NT2/D1 (cell line): ENCODE measurements around the gene H19.

Experiments used
- DNase-seq: peaks from one replicate; pipeline ENCODE4 v3.0.0-alpha.2; 2011; ENCODE audit warnings: low read depth, low spot score
- H3K27me3 ChIP-seq: 2 replicates; pipeline ENCODE4 v1.6.0; 2011; ENCODE audit warnings: mild to moderate bottlenecking; ENCODE audit not compliant: insufficient read length, insufficient read depth
- H3K36me3 ChIP-seq: 2 replicates; pipeline ENCODE4 v1.6.1; 2011; ENCODE audit warnings: mild to moderate bottlenecking, low read length, mixed read lengths; ENCODE audit not compliant: insufficient read depth, insufficient read length
- H3K4me1 ChIP-seq: 2 replicates; pipeline ENCODE4 v1.5.1; 2011; ENCODE audit not compliant: insufficient read depth, insufficient read length
- H3K4me3 ChIP-seq: 2 replicates; pipeline ENCODE4 v1.5.1; 2011; ENCODE audit warnings: low read depth; ENCODE audit not compliant: insufficient read length
- H3K9ac ChIP-seq: 2 replicates; pipeline ENCODE4 v1.6.0; 2011; ENCODE audit warnings: low read depth; ENCODE audit not compliant: insufficient read length
- H3K9me3 ChIP-seq: 2 replicates; pipeline ENCODE4 v1.5.1; 2011; ENCODE audit warnings: mild to moderate bottlenecking, low read length; ENCODE audit not compliant: insufficient read depth
- SUZ12 ChIP-seq: IDR thresholded peaks from 2 replicates; pipeline ENCODE4 v1.6.1; 2011; ENCODE audit not compliant: insufficient read length, insufficient read depth; ENCODE audit errors: extremely low read depth
- YY1 ChIP-seq: IDR thresholded peaks from 2 replicates; pipeline ENCODE4 v1.6.1; 2011; ENCODE audit not compliant: insufficient read length, insufficient read depth
- ZNF274 ChIP-seq: IDR thresholded peaks from 2 replicates; pipeline ENCODE4 v1.6.1; 2011; ENCODE audit warnings: mild to moderate bottlenecking, low read depth, low read length

H19 gene

DNA sequence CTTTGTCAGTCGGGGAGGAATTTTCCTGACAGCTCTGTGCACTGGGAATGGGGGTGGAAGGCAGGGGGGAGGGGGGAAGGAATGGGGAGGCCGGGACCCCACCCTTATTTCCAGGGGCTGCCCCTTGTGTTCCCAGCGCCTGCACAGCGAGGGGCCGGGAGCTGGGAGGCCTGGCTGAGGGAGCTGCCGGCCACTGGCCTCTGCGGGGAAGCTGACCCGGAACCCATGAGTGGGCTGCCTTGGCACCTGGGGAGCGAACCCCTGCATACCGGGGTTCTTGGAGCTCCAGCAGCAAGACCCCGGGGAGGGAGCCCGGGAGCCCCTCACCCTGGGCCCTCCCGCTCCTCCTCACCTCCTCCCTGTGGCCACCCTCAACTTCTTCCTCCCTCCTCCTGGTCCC, 3.5 kb downstream of the H19 start:
- TF ChIP-seq YY1 (no peak), SUZ12 (no peak), ZNF274 (no peak)
- H3K4me3 ChIP-seq: no peak overlapping the region
- no peak overlapping the region for H3K9ac ChIP-seq
- H3K9me3 ChIP-seq: no peaks in the 10 kb centered on the region
- no peaks in the 10 kb centered on the region for H3K36me3 ChIP-seq
- no peaks in the 10 kb centered on the region for H3K27me3 ChIP-seq
- DNase-seq: no peak
- no peaks in the 10 kb centered on the region for H3K4me1 ChIP-seq

DNA sequence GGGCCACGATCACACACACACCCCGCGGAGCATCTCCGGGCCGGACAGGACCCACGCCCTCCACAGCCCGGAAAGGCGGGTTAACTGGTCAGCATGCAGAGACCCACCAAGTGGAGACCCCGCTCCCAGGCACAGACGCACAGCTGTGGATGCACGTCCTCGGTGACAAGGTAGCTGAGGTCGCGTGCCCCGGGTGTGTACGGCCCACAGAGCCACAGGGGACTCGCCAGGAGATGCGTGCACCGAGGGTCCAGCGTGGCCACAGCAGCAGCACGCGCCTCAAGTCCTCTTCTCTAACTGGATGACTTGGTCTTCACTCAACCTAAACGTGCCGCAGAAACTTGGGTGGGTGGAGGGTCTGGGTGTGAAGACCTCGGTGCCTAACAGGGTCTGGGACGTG, 5.5 kb downstream of the H19 start:
- H3K4me1 ChIP-seq: no peaks in the 10 kb centered on the region
- H3K4me3 ChIP-seq: no peak overlapping the region
- H3K27me3 ChIP-seq: no peaks in the 10 kb centered on the region
- H3K9ac ChIP-seq: no peak overlapping the region
- no peak for TF ChIP-seq SUZ12
- TF ChIP-seq YY1: no peak
- no peak for TF ChIP-seq ZNF274
- H3K9me3 ChIP-seq: no peaks in the 10 kb centered on the region
- H3K36me3 ChIP-seq: no peaks in the 10 kb centered on the region
- DNase-seq: no peak

DNA sequence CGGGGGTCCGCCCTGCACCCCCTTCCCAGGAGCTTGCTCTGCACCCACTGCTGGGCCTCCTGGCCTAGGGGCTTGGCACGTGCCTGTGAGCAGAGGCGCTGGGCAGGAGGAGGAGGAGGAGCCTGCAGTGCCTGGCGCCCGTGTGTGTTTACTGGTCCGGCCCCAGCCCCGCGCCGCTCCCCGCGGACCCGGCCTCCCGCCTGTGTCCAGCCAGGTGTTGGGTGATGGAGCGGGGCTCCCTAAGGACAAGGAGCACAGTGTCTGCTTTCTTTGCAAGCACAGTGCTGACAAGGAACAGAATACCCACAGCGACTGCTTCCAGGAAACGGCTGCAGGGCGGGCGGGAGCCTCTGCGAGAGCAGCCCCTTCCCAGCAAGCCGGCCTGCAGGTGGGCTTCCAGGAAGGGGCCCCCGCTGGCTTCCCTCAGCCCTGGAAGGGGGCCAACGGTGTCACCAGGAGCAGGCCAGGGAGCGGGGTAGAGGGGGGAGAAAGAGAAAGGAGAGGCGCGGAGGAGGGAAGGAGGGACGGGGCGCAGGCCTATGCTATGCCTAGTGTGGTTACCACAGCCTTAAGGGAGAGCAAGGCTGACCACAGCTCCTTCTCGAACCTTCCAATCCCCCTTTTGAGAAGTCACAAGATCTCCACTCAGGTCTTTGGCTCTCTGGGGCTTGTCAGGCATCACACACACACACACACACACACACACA, 6.6 kb downstream of the H19 start:
- no peak for DNase-seq

DNA sequence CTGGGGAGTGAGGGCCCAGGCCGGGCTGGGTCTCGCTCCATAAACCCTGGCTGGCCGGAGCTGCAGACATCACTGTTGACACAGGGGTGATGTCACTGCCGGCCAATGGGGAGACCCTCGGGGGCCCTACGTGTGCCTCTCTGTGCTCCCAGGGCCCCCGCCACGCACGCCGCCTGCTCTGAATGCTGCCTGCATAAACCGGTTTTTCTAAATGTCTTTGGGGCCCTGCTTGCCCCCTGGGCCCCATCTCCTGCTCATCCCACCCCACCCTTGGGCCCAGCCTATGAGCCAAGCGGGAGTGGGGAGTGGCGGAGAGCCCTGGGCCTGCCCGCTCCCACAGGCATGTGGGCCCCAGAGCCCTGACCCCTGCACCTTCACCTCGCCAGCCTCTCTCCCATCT, 7.7 kb downstream of the H19 start:
- TF ChIP-seq ZNF274 (no peak), YY1 (no peak), SUZ12 (no peak)
- H3K27me3 ChIP-seq: no peaks in the 10 kb centered on the region
- H3K9me3 ChIP-seq: no peaks in the 10 kb centered on the region
- no peaks in the 10 kb centered on the region for H3K4me1 ChIP-seq
- H3K4me3 ChIP-seq: no peak overlapping the region
- DNase-seq: no peak
- H3K9ac ChIP-seq: no peak overlapping the region
- H3K36me3 ChIP-seq: no peaks in the 10 kb centered on the region

More for the DNA sequence above, 6.6 kb downstream of the H19 start:
- Histone ChIP-seq H3K9me3 (no peaks in the 10 kb centered on the region), H3K27me3 (no peaks in the 10 kb centered on the region), H3K4me3 (no peak overlapping the region), H3K4me1 (no peaks in the 10 kb centered on the region), H3K36me3 (no peaks in the 10 kb centered on the region), H3K9ac (no peak overlapping the region)
- TF ChIP-seq ZNF274: no peak
- no peak for TF ChIP-seq SUZ12
- no peak for TF ChIP-seq YY1

DNA sequence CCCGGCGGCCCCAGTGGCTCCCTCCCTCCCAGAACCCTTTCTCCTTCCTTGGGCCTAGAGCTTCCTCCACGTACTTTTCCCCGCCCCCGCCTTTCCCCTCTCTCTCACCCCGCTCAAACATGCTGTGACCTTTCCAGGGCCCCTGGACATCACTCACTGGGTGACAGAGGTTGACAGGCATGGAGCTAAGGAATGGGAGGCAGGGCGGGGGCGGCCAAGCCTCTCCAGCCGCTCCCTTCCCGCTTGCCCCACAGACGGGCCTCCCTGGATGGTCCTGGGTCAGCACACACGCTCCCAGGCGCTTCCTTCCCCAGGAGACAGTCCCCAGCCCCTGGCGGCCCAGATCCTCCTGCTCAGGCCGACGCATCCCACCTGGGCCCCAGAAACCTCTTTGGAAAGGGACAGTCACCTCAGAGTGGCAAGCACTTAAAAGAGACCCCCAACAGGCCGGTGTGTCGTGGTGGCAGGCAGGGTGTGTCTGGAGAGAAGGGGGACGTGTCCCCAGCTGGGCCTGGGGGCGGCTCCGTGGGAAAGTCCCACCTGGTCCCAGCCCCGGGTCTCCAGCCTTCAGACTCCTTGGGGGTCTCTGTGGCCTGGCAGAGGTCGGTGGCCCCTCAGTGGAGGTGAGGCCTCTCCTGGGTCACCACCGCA, 8.8 kb downstream of the H19 start:
- TF ChIP-seq YY1 (no peak), ZNF274 (no peak), SUZ12 (no peak)
- Histone ChIP-seq H3K9ac (no peak overlapping the region), H3K9me3 (no peaks in the 10 kb centered on the region), H3K27me3 (no peaks in the 10 kb centered on the region), H3K4me3 (no peak overlapping the region), H3K4me1 (no peaks in the 10 kb centered on the region), H3K36me3 (no peaks in the 10 kb centered on the region)
- no peak for DNase-seq

DNA sequence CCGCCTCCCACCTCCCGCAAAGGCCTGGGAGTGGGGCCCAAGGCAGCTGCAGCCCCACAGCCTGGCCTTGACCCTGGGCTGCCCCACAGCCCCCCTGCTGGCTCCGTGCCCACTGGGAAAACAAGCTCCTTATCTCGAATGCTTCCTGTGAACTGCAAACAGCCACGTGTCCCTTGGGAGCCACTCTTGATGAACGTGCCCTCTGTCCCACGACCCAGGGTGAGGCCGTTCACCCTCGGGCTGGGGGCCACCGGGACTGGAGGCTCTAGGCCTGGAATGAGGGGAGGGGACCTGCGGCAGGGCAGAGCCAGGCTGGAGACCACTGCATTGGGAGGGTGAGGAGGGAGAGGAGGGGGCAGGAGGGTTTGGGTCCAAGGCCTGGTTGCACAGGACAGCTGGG, 9.5 kb downstream of the H19 start:
- Histone ChIP-seq H3K27me3 (no peaks in the 10 kb centered on the region), H3K9me3 (no peaks in the 10 kb centered on the region), H3K36me3 (no peaks in the 10 kb centered on the region), H3K4me3 (no peak overlapping the region), H3K4me1 (no peaks in the 10 kb centered on the region), H3K9ac (no peak overlapping the region)
- TF ChIP-seq YY1: no peak
- no peak for TF ChIP-seq SUZ12
- no peak for TF ChIP-seq ZNF274
- no peak for DNase-seq

DNA sequence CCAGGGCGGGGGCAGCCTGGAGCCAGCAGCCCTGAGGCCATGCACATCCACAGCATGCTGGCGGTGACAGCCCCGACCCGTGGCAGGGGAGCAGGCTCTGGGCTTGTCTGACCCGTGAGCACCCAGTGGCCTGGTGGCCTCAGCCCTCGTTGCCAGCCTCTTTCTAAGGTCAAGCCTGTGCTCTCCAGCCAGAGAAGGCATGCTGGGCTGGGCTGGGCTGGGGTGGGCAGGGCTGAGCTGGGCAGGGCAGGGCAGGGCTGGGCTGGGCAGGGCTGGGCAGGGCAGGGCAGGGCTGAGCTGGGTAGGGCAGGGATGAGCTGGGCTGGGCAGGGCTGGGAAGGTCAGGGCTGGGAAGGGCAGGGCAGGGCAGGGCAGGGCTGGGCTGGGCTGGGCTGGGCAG, 10.6 kb downstream of the H19 start:
- Histone ChIP-seq H3K36me3 (no peaks in the 10 kb centered on the region), H3K9ac (no peak overlapping the region), H3K4me3 (no peak overlapping the region), H3K27me3 (no peaks in the 10 kb centered on the region), H3K4me1 (no peaks in the 10 kb centered on the region), H3K9me3 (no peaks in the 10 kb centered on the region)
- no peak for DNase-seq
- TF ChIP-seq YY1: no peak
- no peak for TF ChIP-seq SUZ12
- TF ChIP-seq ZNF274: no peak

DNA sequence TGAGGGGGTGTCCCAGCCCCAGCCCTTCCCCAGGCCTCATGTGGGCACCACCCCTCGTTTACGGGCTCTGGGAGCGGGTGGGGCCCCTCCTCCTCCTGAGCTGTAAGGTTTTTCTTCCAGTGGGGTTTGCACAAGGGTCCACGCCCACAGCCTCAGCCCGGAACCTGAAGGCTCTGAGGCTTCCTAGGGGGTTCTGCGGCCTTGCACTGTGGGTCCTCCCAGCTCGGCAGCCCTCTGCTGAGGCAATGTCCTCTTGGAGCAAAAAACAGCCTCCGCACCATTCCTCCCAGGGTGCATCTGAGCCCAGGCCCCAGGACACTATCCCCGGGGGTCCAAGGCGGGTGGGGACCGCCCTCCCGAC, 14.1 kb downstream of the H19 start:
- Histone ChIP-seq H3K4me3 (no peak overlapping the region), H3K4me1 (no peaks in the 10 kb centered on the region), H3K9me3 (no peaks in the 10 kb centered on the region), H3K36me3 (no peaks in the 10 kb centered on the region), H3K27me3 (no peaks in the 10 kb centered on the region), H3K9ac (no peak overlapping the region)
- TF ChIP-seq ZNF274: no peak
- no peak for TF ChIP-seq SUZ12
- no peak for TF ChIP-seq YY1
- no peak for DNase-seq
